Stimulated activated naive CD8-positive, alpha-beta T cell treated with anti-CD3 and anti-CD28 coated beads, Interleukin-15, Interleukin-2, amounts not matched to agents 100 U/mL and 50 U/mL, for 24 hours (primary cell): ENCODE measurements around the gene GLI1.
"Not testable (repeated sequence)": the region's sequence is repeated elsewhere in the genome, so short reads cannot be mapped to it uniquely, and the experiment has no call there.

Experiments used
- ATAC-seq: fragments of 150-1000 bp; cut with Tn5 transposase; one replicate; pipeline ENCODE4 v1.10.0; 2021
- DNase-seq: peaks from one replicate; pipeline ENCODE4 v3.0.0; 2021

Gene GLI1

GRCh38 chr12:57476162-57476992, 16.8 kb downstream of the GLI1 start:
- peak; percentile 90 for DNase-seq
- ATAC-seq: peak; percentile 50

DNA sequence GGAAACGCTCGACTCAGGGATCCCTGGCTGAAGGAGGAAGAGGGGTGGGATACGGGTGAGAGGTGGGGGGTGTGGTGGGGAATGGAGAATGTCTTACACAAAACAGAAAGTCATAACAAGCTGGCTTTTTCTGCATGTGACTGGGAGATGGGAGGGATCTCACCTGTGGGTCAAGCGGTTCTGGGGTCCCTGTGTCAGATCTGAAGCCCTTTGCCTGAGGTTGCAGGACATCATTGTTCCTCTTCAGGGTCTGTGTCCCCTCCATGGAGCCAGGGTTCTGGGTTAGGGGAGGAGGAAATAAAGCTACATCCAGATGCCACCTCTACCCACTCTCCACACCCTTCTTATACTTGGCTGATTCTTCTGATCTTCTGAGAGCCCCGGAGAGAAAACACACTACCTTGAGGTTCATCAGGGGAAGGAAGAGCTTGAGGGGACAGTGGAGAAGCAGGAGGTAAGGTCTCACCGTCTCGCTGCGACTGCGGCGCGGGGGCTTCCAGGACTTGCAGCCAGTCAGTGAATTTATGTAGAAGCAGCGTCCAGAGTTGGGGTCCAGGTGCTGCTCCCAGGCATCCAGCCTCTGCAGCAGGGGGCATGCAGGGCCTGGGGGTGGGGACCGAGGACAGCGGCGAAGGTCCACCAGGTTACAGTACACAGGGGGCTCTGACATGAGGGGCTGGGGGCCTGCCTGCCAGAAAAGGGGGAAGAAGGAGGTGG, 17.6 kb downstream of the GLI1 start:
- DNase-seq: no peak
- no peak for ATAC-seq

DNA sequence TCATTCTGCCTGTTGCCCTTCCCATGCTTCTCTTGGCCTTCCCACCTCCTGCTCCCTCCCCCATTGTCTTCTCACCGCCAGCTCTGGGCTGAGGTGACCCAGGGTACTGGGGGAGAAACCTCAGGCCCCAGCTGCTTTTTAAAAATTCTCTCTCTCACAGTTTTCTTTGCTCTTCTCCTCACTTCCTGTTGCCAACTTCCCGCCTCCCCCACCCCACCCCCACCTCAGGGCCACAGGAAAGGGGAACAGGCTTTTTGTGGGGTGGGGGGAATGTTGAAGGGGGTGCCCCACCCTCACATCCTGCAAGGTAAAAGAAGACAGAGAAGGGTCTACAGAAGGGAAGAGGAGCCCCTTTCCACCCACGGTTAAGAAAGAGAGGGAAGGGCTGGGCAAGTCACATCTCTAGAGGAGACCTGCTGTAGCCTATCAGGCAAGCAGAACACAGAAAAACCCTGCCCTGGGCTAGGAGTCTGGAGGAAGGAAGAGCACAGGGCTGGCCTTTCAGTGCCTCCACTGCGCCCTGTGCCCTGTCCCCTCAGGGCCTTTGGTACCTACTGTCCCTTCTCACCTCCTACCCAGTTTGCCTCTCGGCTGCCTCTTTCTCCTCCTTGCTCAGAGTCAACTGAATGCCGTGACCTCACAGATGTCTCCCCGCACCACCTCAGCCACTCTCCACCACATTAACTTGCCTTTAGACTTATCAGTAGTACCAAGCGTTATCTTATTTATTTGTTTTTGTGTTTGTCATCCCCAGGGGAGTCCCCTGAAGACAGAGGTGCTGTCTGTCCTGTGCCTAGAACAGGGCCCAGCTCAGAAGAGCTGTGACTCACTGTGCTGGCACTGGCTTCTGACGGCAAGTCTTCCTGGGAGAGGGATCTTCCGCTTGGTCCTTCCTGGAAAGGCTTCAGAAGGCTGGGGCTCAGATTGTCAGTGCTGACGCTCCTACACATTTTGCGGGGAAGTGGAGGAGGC, 18.4 kb downstream of the GLI1 start:
- ATAC-seq (peak; percentile 55), DNase-seq (peak; percentile 54)

GRCh38 chr12:57479043-57479375, 19.4 kb downstream of the GLI1 start:
- DNase-seq (peak; percentile 34), ATAC-seq (no peak)

- ATAC-seq (peak; percentile 62), DNase-seq (peak; percentile 52)
Measured at GRCh38 chr12:57479376-57480115, 20.0 kb downstream of the GLI1 start, which contains the start of gene ARHGAP9. Gene ARHGAP9, minus strand, starts transcription at chr12:57479866. Its CDS starts 460 bp downstream, at chr12:57479406.

DNA sequence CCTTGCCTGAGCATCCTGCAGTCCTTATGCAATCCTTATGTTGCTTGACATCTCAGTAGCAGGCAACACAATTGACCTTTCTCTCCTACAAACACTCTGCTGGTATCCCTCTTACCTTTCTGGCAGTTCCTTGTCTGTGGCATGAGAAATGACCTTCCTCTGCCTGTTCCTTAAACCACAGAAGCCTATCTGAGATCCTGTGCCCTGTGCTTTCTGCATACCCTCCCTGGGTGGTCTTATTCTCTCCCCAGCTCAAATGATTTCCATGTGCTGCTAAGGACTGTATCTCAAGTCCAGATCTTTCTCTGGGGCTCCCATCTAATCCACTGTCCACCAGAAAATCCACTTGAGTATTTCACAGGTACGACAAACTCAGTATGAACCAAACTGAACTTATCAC, 22.1 kb downstream of the GLI1 start:
- no peak for ATAC-seq

GRCh38 chr12:57483466-57483865, 23.9 kb downstream of the GLI1 start:
- DNase-seq (no peak), ATAC-seq (no peak)

More for the DNA sequence above, 22.1 kb downstream of the GLI1 start:
- DNase-seq: no peak

- ATAC-seq (no peak), DNase-seq (no peak)
Measured at GRCh38 chr12:57485695-57486094, 26.1 kb downstream of the GLI1 start.

DNA sequence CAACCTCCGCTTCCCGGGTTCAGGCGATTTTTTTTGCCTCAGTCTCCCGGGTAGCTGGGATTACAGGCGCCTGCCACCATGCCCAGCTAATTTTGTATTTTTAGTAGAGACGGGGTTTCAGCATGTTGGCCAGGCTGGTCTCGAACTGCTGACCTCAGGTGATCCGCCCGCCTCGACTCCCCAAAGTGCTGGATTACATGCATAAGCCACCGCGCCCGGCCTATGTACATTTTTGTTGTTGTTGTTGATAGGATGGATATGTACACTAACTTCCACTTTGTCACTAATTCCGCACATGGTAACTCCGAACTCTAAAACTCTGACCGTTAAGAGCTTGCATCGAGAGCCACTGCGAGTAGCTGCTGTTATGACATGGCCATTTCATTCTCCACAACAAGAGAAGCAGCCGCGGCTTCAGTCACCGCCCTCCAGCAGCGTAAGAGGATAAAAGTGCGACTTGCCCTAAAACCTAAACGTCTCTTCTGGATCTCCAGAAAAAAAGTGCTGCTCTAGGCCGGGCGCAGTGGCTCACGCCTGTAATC, 27.5 kb downstream of the GLI1 start:
- ATAC-seq (no peak), DNase-seq (no peak)

GRCh38 chr12:57487597-57488401, 28.2 kb downstream of the GLI1 start, which contains the start of gene MARS1:
Gene MARS1, plus strand, starts transcription at chr12:57488068. Its CDS starts 23 bp downstream, at chr12:57488091.
- peak; percentile 99 for ATAC-seq
- peak; percentile 90 for DNase-seq

GRCh38 chr12:57488402-57489156, 29.0 kb downstream of the GLI1 start:
- no peak for ATAC-seq
- no peak for DNase-seq

- no peak for DNase-seq
- ATAC-seq: no peak
Measured at GRCh38 chr12:57489157-57489641, 29.6 kb downstream of the GLI1 start.

DNA sequence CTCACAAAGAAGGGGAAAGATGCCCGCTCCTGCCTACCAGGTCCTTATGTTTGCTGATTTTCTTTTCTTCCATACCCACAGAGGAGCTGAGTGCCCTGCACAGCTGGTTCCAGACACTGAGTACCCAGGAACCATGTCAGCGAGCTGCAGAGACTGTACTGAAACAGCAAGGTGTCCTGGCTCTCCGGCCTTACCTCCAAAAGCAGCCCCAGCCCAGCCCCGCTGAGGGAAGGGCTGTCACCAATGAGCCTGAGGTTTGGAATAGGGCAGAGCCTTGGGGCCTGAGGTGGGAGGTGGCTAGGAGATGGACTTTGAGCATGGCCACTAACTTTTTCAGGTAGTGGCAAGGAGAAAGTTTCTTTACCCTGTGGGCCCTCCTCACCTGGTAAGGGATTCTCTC, 30.5 kb downstream of the GLI1 start:
- ATAC-seq: no peak
- DNase-seq: no peak

DNA sequence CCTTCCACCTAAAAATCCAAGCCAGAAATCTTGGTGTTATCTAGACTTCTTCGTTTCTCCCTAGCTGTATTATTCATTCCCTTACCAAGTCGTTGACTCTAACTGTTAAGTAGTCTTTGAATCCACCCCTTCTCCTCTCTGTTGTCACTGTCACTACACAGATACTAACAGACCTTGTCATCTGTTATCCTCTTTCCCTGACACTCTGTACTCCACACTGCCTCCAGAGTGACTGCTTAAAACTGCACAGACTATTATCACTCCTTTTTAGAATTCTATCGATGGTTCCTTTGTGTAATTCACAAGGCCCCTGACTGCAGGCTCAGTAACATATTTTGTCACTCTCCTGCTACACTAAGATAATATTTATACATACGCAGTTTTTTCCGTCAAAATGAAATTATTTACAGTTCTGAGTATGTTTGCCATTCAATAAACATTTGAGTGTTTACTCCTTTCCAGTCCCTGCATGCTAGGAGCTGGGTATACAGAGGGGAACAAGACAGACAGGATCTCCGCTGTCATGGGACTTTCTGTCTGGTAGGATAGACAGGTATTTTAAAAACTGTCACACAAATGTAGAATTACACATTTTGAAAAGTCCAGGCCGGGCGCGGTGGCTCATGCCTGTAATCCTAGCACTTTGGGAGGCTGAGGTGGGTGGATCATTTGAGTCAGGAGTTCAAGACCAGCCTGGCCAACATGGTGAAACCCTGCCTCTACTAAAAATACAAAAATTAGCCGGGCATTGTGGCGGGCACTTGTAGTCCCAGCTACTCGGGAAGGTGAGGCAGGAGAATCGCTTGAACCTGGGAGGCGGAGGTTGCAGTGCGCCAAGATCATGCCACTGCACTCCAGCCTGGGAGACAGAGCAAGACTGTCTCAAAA, 32.1 kb downstream of the GLI1 start:
- DNase-seq (no peak), ATAC-seq (no peak)

DNA sequence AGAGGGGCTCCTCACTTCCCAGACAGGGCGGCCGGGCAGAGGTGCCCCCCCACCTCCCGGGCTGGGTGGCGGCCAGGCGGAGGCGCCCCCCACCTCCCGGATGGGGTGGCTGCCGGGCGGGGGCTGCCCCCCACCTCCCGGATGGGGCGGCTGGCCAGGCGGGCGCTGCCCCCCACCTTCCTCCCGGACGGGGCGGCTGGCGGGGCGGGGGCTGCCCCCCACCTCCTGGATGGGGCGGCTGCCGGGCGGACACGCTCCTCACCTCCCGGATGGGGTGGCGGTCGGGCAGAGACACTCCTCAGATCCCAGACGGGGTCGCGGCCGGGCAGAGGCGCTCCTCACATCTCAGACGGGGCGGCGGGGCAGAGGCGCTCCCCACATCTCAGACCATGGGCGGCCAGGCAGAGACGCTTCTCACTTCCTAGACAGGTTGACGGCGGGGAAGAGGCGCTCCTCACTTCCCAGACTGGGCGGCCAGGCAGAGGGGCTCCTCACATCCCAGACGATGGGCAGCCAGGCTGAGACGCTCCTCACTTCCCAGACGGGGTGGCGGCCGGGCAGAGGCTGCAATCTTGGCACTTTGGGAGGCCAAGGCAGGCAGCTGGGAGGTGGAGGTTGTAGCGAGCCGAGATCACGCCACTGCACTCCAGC, 35.6 kb downstream of the GLI1 start:
- not testable (repeated sequence) for DNase-seq, ATAC-seq

- DNase-seq: no peak
- ATAC-seq: no peak
Measured at GRCh38 chr12:57496822-57497221, 37.2 kb downstream of the GLI1 start.

DNA sequence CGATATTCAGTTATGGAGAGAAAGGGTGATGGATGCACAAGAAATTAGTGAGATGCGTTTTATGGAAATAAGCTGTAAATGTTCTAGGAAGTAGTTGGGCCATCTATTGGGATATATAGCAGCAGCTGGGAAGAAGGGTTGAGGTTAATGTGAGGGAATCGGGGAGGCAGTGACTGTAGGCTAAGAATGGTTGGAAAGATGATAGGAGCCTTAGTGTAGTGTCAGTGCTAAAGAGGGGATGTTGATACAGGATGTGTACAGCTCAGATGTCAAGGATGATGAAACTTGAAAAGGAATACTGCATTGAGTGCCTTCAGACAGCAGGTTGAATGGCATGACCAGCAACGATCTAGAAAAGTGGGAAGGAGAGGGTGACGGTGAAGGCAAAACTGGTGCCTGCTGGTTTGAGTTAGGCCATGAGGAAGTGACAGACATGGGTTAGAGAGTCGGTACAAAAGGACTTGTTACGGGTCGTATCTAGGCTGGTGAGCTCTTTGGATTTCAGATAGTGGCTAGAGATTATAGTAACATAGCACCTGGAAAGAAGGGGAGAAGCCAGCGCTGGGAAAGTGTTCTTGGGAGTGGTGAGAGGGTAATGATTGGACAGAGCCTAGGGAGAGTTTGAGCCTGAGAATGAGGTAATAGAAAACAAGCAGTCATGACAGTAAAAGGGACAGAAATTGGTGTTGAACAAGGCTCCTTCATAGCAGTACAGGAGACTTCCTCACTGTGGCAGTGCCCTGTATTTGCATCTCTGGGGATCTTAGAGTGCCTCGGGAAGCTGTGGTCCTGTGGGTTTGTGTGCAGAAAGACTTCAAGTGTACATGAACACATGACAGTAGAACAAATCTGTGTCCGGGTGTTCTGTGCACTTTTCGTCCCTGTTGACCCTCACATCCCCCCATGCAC, 37.9 kb downstream of the GLI1 start:
- DNase-seq (no peak), ATAC-seq (no peak)
